DOHH2 (cell line): ENCODE measurements around the gene GOLT1A.

ENCODE experiments used
- H3F3A ChIP-seq: fragments of 200-600 bp; sonication (generic), shearing (Covaris generic); 2 replicates; pipeline ENCODE4 v1.6.0; 2016; ENCODE audit warnings: antibody characterized with exemption, mild to moderate bottlenecking; ENCODE audit not compliant: control insufficient read depth, insufficient read depth
- H3K27ac ChIP-seq: fragments of 200-600 bp; sonication (generic); 2 replicates; pipeline ENCODE4 v1.5.1; 2014; ENCODE audit warnings: low read depth, mild to moderate bottlenecking, low read length, moderate library complexity
- H3K27me3 ChIP-seq: fragments of 200-600 bp; sonication (generic); 2 replicates; pipeline ENCODE4 v1.6.1; 2014; ENCODE audit warnings: mild to moderate bottlenecking, low read length, mixed read lengths; ENCODE audit not compliant: control insufficient read depth
- H3K36me3 ChIP-seq: fragments of 200-600 bp; sonication (generic); 2 replicates; pipeline ENCODE4 v1.6.1; 2014; ENCODE audit warnings: mild to moderate bottlenecking, low read length, moderate library complexity, mixed read lengths; ENCODE audit not compliant: control insufficient read depth
- H3K4me1 ChIP-seq: fragments of 200-600 bp; sonication (generic); 2 replicates; pipeline ENCODE4 v1.6.1; 2014; ENCODE audit warnings: mild to moderate bottlenecking, low read length, mixed read lengths; ENCODE audit not compliant: control insufficient read depth
- H3K4me2 ChIP-seq: fragments of 200-600 bp; sonication (generic); 2 replicates; pipeline ENCODE4 v1.6.0; 2014; ENCODE audit warnings: mild to moderate bottlenecking, low read length, moderate library complexity
- H3K4me3 ChIP-seq: fragments of 200-600 bp; sonication (generic); 2 replicates; pipeline ENCODE4 v1.5.1; 2014; ENCODE audit warnings: mild to moderate bottlenecking, low read length, mixed read lengths
- H3K79me2 ChIP-seq: fragments of 200-600 bp; sonication (generic); 2 replicates; pipeline ENCODE4 v1.6.1; 2014; ENCODE audit warnings: mild to moderate bottlenecking, low read length, mixed read lengths; ENCODE audit not compliant: control insufficient read depth
- H3K9me2 ChIP-seq: fragments of 200-600 bp; sonication (generic); replicated peaks from 2 replicates; pipeline ENCODE4 v1.6.1; 2014; ENCODE audit warnings: mild to moderate bottlenecking, low read length, mixed read lengths; ENCODE audit not compliant: control insufficient read depth
- H3K9me3 ChIP-seq: fragments of 200-600 bp; sonication (generic); 2 replicates; pipeline ENCODE4 v1.6.1; 2014; ENCODE audit warnings: antibody characterized with exemption, low read length, mixed read lengths; ENCODE audit not compliant: control insufficient read depth, insufficient read depth
- H4K20me1 ChIP-seq: fragments of 200-600 bp; sonication (generic); 2 replicates; pipeline ENCODE4 v1.6.0; 2014; ENCODE audit warnings: low read depth, mild to moderate bottlenecking, antibody characterized with exemption, low read length, moderate library complexity; ENCODE audit not compliant: control insufficient read depth, insufficient read depth
- CTCF ChIP-seq: fragments of 200-600 bp; sonication (generic); IDR thresholded peaks from one replicate; pipeline ENCODE4 v1.5.1; 2014; ENCODE audit warnings: antibody characterized with exemption, mild to moderate bottlenecking, low read depth, low read length; ENCODE audit not compliant: poor library complexity, severe bottlenecking
- EZH2phosphoT487 ChIP-seq: fragments of 200-600 bp; sonication (generic); IDR thresholded peaks from 2 replicates; pipeline ENCODE4 v1.6.1; 2017; ENCODE audit warnings: borderline replicate concordance, mild to moderate bottlenecking, antibody characterized with exemption, low read length, moderate library complexity, mixed read lengths

Gene GOLT1A

GRCh38 chr1:204218552-204218951, 4.8 kb upstream of the GOLT1A start:
- H3K4me2 ChIP-seq, result no peak overlapping the region
- H3K9me3 ChIP-seq, result no peaks in the 10 kb centered on the region
- H3K4me1 ChIP-seq, result no peaks in the 10 kb centered on the region
- H3F3A ChIP-seq, result no peaks in the 10 kb centered on the region
- no peak overlapping the region for H3K4me3 ChIP-seq
- no peak overlapping the region for H3K27ac ChIP-seq
- no peaks in the 10 kb centered on the region for H4K20me1 ChIP-seq
- no peaks in the 10 kb centered on the region for H3K9me2 ChIP-seq
- H3K79me2 ChIP-seq, result no peaks in the 10 kb centered on the region
- no peak for TF ChIP-seq EZH2phosphoT487
- no peak for TF ChIP-seq CTCF
- H3K27me3 ChIP-seq, result no peaks in the 10 kb centered on the region
- H3K36me3 ChIP-seq, result no peaks in the 10 kb centered on the region

GRCh38 chr1:204217648-204218000, 3.8 kb upstream of the GOLT1A start:
- no peaks in the 10 kb centered on the region for H3K27me3 ChIP-seq
- no peak overlapping the region for H3K4me2 ChIP-seq
- no peaks in the 10 kb centered on the region for H3K79me2 ChIP-seq
- no peaks in the 10 kb centered on the region for H3K36me3 ChIP-seq
- no peak overlapping the region for H3K4me3 ChIP-seq
- no peaks in the 10 kb centered on the region for H4K20me1 ChIP-seq
- no peak for TF ChIP-seq EZH2phosphoT487
- no peak for TF ChIP-seq CTCF
- H3K27ac ChIP-seq, result no peak overlapping the region
- no peaks in the 10 kb centered on the region for H3F3A ChIP-seq
- no peaks in the 10 kb centered on the region for H3K9me3 ChIP-seq
- no peaks in the 10 kb centered on the region for H3K9me2 ChIP-seq
- no peaks in the 10 kb centered on the region for H3K4me1 ChIP-seq

- no peaks in the 10 kb centered on the region for H4K20me1 ChIP-seq
- no peak overlapping the region for H3K27ac ChIP-seq
- no peaks in the 10 kb centered on the region for H3K9me2 ChIP-seq
- H3K4me3 ChIP-seq, result no peak overlapping the region
- H3K4me1 ChIP-seq, result no peaks in the 10 kb centered on the region
- H3F3A ChIP-seq, result no peaks in the 10 kb centered on the region
- no peaks in the 10 kb centered on the region for H3K36me3 ChIP-seq
- no peaks in the 10 kb centered on the region for H3K27me3 ChIP-seq
- no peak overlapping the region for H3K4me2 ChIP-seq
- H3K79me2 ChIP-seq, result no peaks in the 10 kb centered on the region
- TF ChIP-seq CTCF (no peak), EZH2phosphoT487 (no peak)
- H3K9me3 ChIP-seq, result no peaks in the 10 kb centered on the region
Measured at GRCh38 chr1:204216880-204217647, 3.3 kb upstream of the GOLT1A start.
